ENCODE results near the gene PLXNB2.
"Not testable (repeated sequence)": the region's sequence is repeated elsewhere in the genome, so short reads cannot be mapped to it uniquely, and the experiment has no call there.

PLXNB2 gene

GRCh38 chr22:50273352-50273751 lies 34.1 kb downstream of the PLXNB2 start:
- not testable (repeated sequence) for H3K4me3 ChIP-seq, H3K27ac ChIP-seq

- H3K27ac ChIP-seq: peak overlapping the region in 7 of 21 experiments; percentile 14 to 65 (median 49)
- peak overlapping the region; percentile 37 to 58 (median 49) for H3K4me3 ChIP-seq
Measured at GRCh38 chr22:50272044-50272802, 35.2 kb downstream of the PLXNB2 start.

GRCh38 chr22:50271519-50271970 lies 35.9 kb downstream of the PLXNB2 start:
- H3K27ac ChIP-seq: peak overlapping the region in 9 of 21 experiments; percentile 13 to 65 (median 49)
- peak overlapping the region; percentile 37 to 58 (median 49) for H3K4me3 ChIP-seq

- peak overlapping the region in 18 of 21 experiments; percentile 13 to 81 (median 50) for H3K27ac ChIP-seq
- H3K4me3 ChIP-seq: peak overlapping the region; percentile 37 to 58 (median 49)
Measured at GRCh38 chr22:50270666-50271394, 36.6 kb downstream of the PLXNB2 start.

- peak within 1 kb of the TSS in 19 of 21 experiments; percentile 29 to 81 (median 64) for H3K27ac ChIP-seq
Measured at GRCh38 chr22:50269970-50270665, 37.3 kb downstream of the PLXNB2 start, which contains the start of gene MAPK11. TSS of gene MAPK11 (minus strand) at chr22:50270380. CDS start at chr22:50270292, 88 bp downstream.

GRCh38 chr22:50269573-50269969 lies 37.9 kb downstream of the PLXNB2 start:
- Histone ChIP-seq H3K27ac (peak overlapping the region in 15 of 21 experiments; percentile 3 to 81 (median 65)), H3K4me3 (peak overlapping the region; percentile 37 to 58 (median 49))

More at GRCh38 chr22:50269970-50270665, 37.3 kb downstream of the PLXNB2 start, which contains the start of gene MAPK11:
- H3K4me3 ChIP-seq: peak within 1 kb of the TSS; percentile 37 to 58 (median 49)

- Histone ChIP-seq H3K27ac (peak overlapping the region in 1 of 21 experiments; percentile 10), H3K4me3 (no peak overlapping the region)
Measured at GRCh38 chr22:50268655-50269113, 38.8 kb downstream of the PLXNB2 start.

- peak overlapping the region in 4 of 7 experiments; percentile 3 to 19 (median 15) for H3K4me3 ChIP-seq
- H3K27ac ChIP-seq: no peak overlapping the region
Measured at GRCh38 chr22:50267591-50268390, 39.7 kb downstream of the PLXNB2 start.

- Histone ChIP-seq H3K4me3 (peak overlapping the region in 1 of 7 experiments; percentile 19), H3K27ac (no peak overlapping the region)
Measured at GRCh38 chr22:50266994-50267393, 40.5 kb downstream of the PLXNB2 start.

- H3K4me3 ChIP-seq: no peak overlapping the region
- H3K27ac ChIP-seq: no peak overlapping the region
Measured at GRCh38 chr22:50264946-50265669, 42.3 kb downstream of the PLXNB2 start.

GRCh38 chr22:50264104-50264745 lies 43.2 kb downstream of the PLXNB2 start:
- no peak overlapping the region for H3K4me3 ChIP-seq

GRCh38 chr22:50262973-50263617 lies 44.4 kb downstream of the PLXNB2 start:
- no peak overlapping the region for H3K4me3 ChIP-seq
- H3K27ac ChIP-seq: no peak overlapping the region

More at GRCh38 chr22:50264104-50264745, 43.2 kb downstream of the PLXNB2 start:
- H3K27ac ChIP-seq: no peak overlapping the region

GRCh38 chr22:50262460-50262911 lies 45.0 kb downstream of the PLXNB2 start:
- Histone ChIP-seq H3K4me3 (no peak overlapping the region), H3K27ac (no peak overlapping the region)

- Histone ChIP-seq H3K4me3 (peak within 1 kb of the TSS; percentile 24 to 42 (median 30)), H3K27ac (peak within 1 kb of the TSS in 7 of 21 experiments; percentile 22 to 60 (median 50))
Measured at GRCh38 chr22:50261615-50262459, 45.6 kb downstream of the PLXNB2 start, which contains the start of gene MAPK12. TSS of gene MAPK12 (minus strand) at chr22:50261683. CDS start at chr22:50261509, 174 bp downstream.

- Histone ChIP-seq H3K4me3 (peak overlapping the region; percentile 24 to 42 (median 30)), H3K27ac (peak overlapping the region in 6 of 21 experiments; percentile 17 to 57 (median 45))
Measured at GRCh38 chr22:50260801-50261614, 46.4 kb downstream of the PLXNB2 start.
